HEK293T (cell line): Measurements from ENCODE around the gene UAP1L1.

Source experiments
- ELF4 ChIP-seq: fragments of 450-650 bp; IDR thresholded peaks from 2 replicates; pipeline ENCODE4 v1.6.1; 2017; ENCODE audit warnings: antibody characterized with exemption
- FOXK2 ChIP-seq: fragments of 450-650 bp; IDR thresholded peaks from 2 replicates; pipeline ENCODE4 v1.6.1; 2016; ENCODE audit warnings: mild to moderate bottlenecking

DNA sequence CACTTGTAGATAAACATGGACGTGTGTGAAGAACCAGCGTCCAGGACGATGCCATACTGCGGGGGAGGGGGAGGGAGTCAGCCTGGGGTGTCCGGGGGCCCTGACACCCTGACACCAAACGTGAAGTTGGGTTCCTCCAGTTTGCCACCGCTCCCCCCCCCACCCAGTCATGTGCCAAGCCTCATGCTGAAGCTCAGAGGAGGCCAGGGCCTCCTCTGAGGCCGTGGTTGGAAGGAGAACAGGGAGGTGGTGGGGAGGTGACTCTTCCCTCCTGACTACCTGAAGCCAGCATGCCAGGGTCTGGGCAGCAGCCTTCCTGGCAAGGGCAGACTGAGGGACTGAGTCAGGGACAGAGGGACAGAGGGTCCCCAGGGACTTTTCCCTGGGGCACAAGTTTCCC lies 25.0 kb upstream of the UAP1L1 start:
- TF ChIP-seq FOXK2 (no peak), ELF4 (no peak)
